ENCODE measurements around the gene ZNF488. TPM values are rescaled to one million over a fixed set of nuclear protein-coding genes. Genes with fewer than 3 reads are reported as not detected.

Gene ZNF488
- total and polyA plus RNA-seq, 9 donors = 0.15 to 0.57 (median 0.25) TPM

- Histone ChIP-seq H3K4me1 (ENCODE audit: insufficient read depth) (no peaks in the 10 kb centered on the region), H3K36me3 (no peaks in the 10 kb centered on the region), H3K4me3 (no peak within 1 kb of the TSS), H3K27ac (no peak within 1 kb of the TSS), H3K27me3 (no peaks in the 10 kb centered on the region), H3K9me3 (no peaks in the 10 kb centered on the region)
- 66 to 81% (median 71%) methylated on average over 34 to 35 of the region's 35 CpGs for WGBS, 3 donors
- intact Hi-C loops (cut with DNase I) = no loop called here
- TF ChIP-seq CTCF (IDR thresholded peaks at IDR 0.05) (no peak), POLR2A (IDR thresholded peaks at IDR 0.05) (no peak), EP300 (IDR thresholded peaks at IDR 0.05) (no peak)
- DNase-seq = peak in 1 of 5 donors; percentile 13
Measured at GRCh38 chr10:47322300-47323061, 61.6 kb downstream of the ZNF488 start, which contains the start of gene GDF2. GDF2 (plus strand) TSS chr10:47322454; CDS start chr10:47322669, 215 bp downstream.

GRCh38 chr10:47321521-47322195 is 62.4 kb downstream of the ZNF488 start:
- no peaks in the 10 kb centered on the region for H3K36me3 ChIP-seq
- H3K27me3 ChIP-seq = no peaks in the 10 kb centered on the region
- H3K4me3 ChIP-seq = no peak overlapping the region
- peak in 1 of 5 donors; percentile 9 for DNase-seq
- 70 to 90% (median 83%) methylated on average over 8 of the region's 8 CpGs for WGBS, 3 donors
- no peaks in the 10 kb centered on the region for H3K9me3 ChIP-seq
- intact Hi-C loops (cut with DNase I) = no loop called here
- no peak for TF ChIP-seq CTCF (IDR thresholded peaks at IDR 0.05)
- H3K4me1 ChIP-seq (ENCODE audit: insufficient read depth) = no peaks in the 10 kb centered on the region
- no peak overlapping the region for H3K27ac ChIP-seq

- Histone ChIP-seq H3K36me3 (no peaks in the 10 kb centered on the region), H3K9me3 (no peaks in the 10 kb centered on the region), H3K27ac (no peak overlapping the region), H3K27me3 (no peaks in the 10 kb centered on the region), H3K4me1 (ENCODE audit: insufficient read depth) (no peaks in the 10 kb centered on the region), H3K4me3 (no peak overlapping the region)
- intact Hi-C loops (cut with DNase I) = no loop called here
- WGBS, 3 donors = 52 to 59% (median 57%) methylated on average over 6 of the region's 6 CpGs
- no peak for TF ChIP-seq POLR2A (IDR thresholded peaks at IDR 0.05)
- TF ChIP-seq EP300 (IDR thresholded peaks at IDR 0.05) = no peak
- no peak for TF ChIP-seq CTCF (IDR thresholded peaks at IDR 0.05)
- no peak for DNase-seq
Measured at GRCh38 chr10:47320812-47321211, 63.3 kb downstream of the ZNF488 start.

GRCh38 chr10:47319784-47320183 is 64.3 kb downstream of the ZNF488 start:
- H3K4me3 ChIP-seq = no peak overlapping the region
- WGBS, 3 donors = 83 to 91% (median 83%) methylated on average over 8 of the region's 8 CpGs
- peak in 1 of 5 donors; percentile 7 for DNase-seq
- intact Hi-C loops (cut with DNase I) = loop anchor here in 1 of 4 donors (10.0 kb wide), 1 partner anchor 295 kb away; no protein-coding TSS in a partner anchor
- H3K4me1 ChIP-seq (ENCODE audit: insufficient read depth) = no peaks in the 10 kb centered on the region
- no peaks in the 10 kb centered on the region for H3K36me3 ChIP-seq
- no peaks in the 10 kb centered on the region for H3K27me3 ChIP-seq
- TF ChIP-seq POLR2A (IDR thresholded peaks at IDR 0.05) = no peak
- no peak for TF ChIP-seq EP300 (IDR thresholded peaks at IDR 0.05)
- TF ChIP-seq CTCF (IDR thresholded peaks at IDR 0.05) = no peak
- H3K27ac ChIP-seq = no peak overlapping the region
- H3K9me3 ChIP-seq = no peaks in the 10 kb centered on the region

Measured in ovary (tissue), 9 donors.